ACC112 (cell line): ENCODE data around the gene CAMTA1.
A peak's percentile ranks its signal among the peaks of the same experiment; 100 is the strongest.

Source experiments
- H2AFZ ChIP-seq: fragments of 200-600 bp; sonication (generic); one replicate; pipeline ENCODE4 v1.6.0; 2017; ENCODE audit warnings: antibody characterized with exemption, low read length; ENCODE audit not compliant: unreplicated experiment
- H3K27ac ChIP-seq: fragments of 200-600 bp; sonication (generic); 2 replicates; pipeline ENCODE4 v1.5.1; 2014; ENCODE audit warnings: low read depth, mild to moderate bottlenecking, antibody characterized with exemption, low read length, moderate library complexity
- H3K27me3 ChIP-seq: fragments of 200-600 bp; sonication (generic); 2 replicates; pipeline ENCODE4 v1.6.1; 2014; ENCODE audit warnings: mild to moderate bottlenecking, antibody characterized with exemption, low read length, moderate library complexity, mixed read lengths; ENCODE audit not compliant: insufficient read depth
- H3K36me3 ChIP-seq: fragments of 200-600 bp; sonication (generic); 2 replicates; pipeline ENCODE4 v1.6.1; 2016; ENCODE audit warnings: mild to moderate bottlenecking, antibody characterized with exemption, low read length, moderate library complexity, mixed read lengths; ENCODE audit not compliant: insufficient read depth
- H3K4me1 ChIP-seq: fragments of 200-600 bp; sonication (generic); one replicate; pipeline ENCODE4 v1.6.1; 2016; ENCODE audit warnings: low read length, mixed read lengths; ENCODE audit not compliant: insufficient read depth, unreplicated experiment, control insufficient read depth
- H3K4me3 ChIP-seq: fragments of 200-600 bp; sonication (generic); 2 replicates; pipeline ENCODE4 v1.5.1; 2014; ENCODE audit warnings: mild to moderate bottlenecking, low read depth, low read length
- H3K79me2 ChIP-seq: fragments of 200-600 bp; sonication (generic); one replicate; pipeline ENCODE4 v1.6.0; 2016; ENCODE audit warnings: low read length; ENCODE audit not compliant: control insufficient read depth, unreplicated experiment, insufficient read depth

Gene CAMTA1

DNA sequence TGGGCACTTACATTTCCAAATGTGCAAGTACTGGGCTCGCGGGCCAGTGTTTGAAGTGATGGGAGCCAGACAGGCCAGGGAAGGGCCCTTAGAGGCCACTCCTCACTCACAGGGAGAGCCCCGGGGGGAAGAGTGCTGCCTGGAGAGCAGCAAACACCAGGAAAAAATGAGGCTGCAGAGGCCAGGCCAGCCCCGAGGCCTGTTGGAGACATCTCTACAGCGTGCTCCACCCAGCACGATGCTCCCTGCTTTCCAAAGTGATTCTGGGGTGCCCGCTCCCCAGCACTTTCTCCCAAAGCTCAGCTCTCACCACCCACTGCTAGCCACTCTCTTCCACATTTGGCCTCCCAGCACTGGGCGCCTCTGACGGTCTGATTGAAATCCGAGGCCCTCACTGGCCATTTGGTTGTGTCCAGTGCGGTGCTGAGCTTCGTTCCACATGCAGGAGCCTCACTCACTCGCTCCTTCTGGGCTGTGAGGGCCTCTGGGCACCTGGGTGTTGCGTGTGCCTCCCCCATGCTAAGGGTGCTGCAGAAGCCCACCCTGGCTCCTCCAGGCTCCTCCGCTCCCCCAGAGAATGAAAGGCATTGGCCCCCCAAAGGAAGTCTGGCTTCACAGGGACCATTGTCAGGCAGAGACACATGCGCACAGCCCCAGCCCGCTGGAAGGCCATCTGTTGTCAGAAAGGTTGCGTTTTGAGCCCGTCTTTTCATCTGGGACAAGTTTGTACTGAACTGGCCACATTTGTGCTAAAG lies 600.4 kb downstream of the CAMTA1 start:
- Histone ChIP-seq H3K4me3 (no peak overlapping the region), H2AFZ (no peak overlapping the region), H3K27me3 (no peaks in the 10 kb centered on the region), H3K79me2 (no peaks in the 10 kb centered on the region), H3K27ac (no peak overlapping the region), H3K36me3 (no peaks in the 10 kb centered on the region), H3K4me1 (peaks cover 17% of the 10 kb centered on the region)

DNA sequence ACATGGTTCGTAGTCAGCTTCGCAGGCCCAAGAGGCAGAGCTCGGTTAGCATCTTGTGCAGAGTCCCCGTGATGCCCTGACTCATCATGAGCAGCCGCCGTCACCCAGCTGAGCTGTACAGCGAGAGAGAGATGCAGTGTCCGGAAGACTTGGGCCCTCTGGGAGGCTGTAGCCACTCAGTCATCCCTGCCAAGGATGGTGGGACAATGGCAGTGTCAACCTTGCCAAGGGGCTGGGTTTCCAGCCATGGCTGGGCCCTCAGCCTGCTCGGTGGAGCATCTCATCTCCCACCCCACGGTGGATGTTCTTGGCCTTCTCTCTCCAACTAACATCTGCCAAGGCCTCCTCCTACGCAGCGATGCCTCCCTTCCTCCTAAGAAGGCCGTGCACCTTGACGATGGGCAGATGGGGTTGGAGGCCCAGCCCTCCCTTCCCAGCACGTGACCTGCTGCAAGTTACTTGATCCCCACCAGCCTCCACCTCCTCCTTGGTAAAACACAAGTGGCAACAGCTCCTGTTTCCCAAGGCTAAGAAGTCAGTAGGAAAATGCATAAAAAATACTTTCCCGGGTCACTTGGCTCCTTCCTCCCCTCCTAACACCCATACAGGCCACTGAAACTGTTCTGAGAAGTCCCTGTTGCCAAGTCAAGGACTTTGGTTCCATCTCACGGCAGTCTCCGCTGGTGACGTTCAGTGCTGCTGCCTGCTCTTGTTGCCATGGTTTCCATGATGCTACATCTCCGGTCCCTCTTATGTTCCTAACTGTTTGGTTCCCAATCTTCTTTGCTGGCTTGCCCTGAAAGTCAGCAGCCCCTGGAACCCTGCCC lies 601.2 kb downstream of the CAMTA1 start:
- no peak overlapping the region for H3K27ac ChIP-seq
- H3K27me3 ChIP-seq: no peaks in the 10 kb centered on the region
- H3K4me1 ChIP-seq: peaks cover 17% of the 10 kb centered on the region
- H2AFZ ChIP-seq: no peak overlapping the region
- no peaks in the 10 kb centered on the region for H3K36me3 ChIP-seq
- H3K4me3 ChIP-seq: no peak overlapping the region
- H3K79me2 ChIP-seq: no peaks in the 10 kb centered on the region

- Histone ChIP-seq H2AFZ (no peak overlapping the region), H3K36me3 (no peaks in the 10 kb centered on the region), H3K4me1 (peaks cover 17% of the 10 kb centered on the region), H3K27ac (no peak overlapping the region), H3K27me3 (no peaks in the 10 kb centered on the region), H3K4me3 (no peak overlapping the region), H3K79me2 (no peaks in the 10 kb centered on the region)
Observed at GRCh38 chr1:7387053-7387927, 602.0 kb downstream of the CAMTA1 start.

GRCh38 chr1:7388141-7388487 lies 602.9 kb downstream of the CAMTA1 start:
- Histone ChIP-seq H3K27me3 (no peaks in the 10 kb centered on the region), H3K4me3 (no peak overlapping the region), H3K27ac (no peak overlapping the region), H3K36me3 (no peaks in the 10 kb centered on the region), H3K79me2 (no peaks in the 10 kb centered on the region), H3K4me1 (peaks cover 17% of the 10 kb centered on the region), H2AFZ (no peak overlapping the region)

DNA sequence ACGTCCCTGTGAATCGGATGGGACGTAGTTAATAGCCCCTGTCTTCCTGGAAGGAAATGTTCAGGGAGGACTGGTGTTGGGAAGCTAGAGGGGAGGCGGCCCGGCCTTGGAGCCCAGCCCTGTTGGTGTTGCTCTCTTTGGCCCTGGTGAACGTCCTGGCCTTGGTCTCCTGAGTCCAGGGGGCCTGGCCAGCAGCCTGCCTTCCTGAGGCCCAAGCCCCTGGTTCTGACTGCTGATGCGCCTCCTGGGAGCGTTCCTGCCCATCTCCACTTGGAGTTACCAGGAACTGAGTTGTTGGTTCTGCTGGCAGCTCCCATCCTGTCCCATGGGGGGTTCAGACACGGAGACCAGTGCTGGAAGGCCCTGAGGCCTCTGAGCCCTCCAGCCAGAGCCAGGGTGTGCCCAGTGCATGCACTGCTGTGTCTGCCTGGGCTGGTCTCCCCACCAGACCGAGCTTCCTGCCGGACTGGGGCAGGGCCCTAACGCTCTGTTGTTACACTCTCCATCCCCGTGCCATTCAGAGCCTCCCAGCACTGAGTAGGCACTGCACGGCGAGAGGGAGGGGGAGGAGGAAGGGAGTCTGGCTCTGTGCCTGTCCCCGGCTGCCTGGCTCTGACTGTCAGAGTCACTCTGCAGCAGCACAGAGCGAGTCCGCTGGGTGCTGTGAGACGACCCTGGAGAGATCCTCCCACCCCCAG lies 603.4 kb downstream of the CAMTA1 start:
- Histone ChIP-seq H3K27ac (peak overlapping the region; percentile 35; the same call in 1 of the 2 replicates), H3K27me3 (no peaks in the 10 kb centered on the region), H3K79me2 (no peaks in the 10 kb centered on the region), H3K36me3 (no peaks in the 10 kb centered on the region), H3K4me3 (no peak overlapping the region), H2AFZ (no peak overlapping the region), H3K4me1 (peaks cover 17% of the 10 kb centered on the region)

- no peak overlapping the region for H3K4me3 ChIP-seq
- H3K4me1 ChIP-seq: peaks cover 17% of the 10 kb centered on the region
- H3K27ac ChIP-seq: peak overlapping the region; percentile 35; the same call in 1 of the 2 replicates
- H3K27me3 ChIP-seq: no peaks in the 10 kb centered on the region
- peak overlapping the region; percentile 90 for H2AFZ ChIP-seq
- H3K36me3 ChIP-seq: no peaks in the 10 kb centered on the region
- no peaks in the 10 kb centered on the region for H3K79me2 ChIP-seq
Observed at GRCh38 chr1:7389201-7389905, 604.1 kb downstream of the CAMTA1 start.

DNA sequence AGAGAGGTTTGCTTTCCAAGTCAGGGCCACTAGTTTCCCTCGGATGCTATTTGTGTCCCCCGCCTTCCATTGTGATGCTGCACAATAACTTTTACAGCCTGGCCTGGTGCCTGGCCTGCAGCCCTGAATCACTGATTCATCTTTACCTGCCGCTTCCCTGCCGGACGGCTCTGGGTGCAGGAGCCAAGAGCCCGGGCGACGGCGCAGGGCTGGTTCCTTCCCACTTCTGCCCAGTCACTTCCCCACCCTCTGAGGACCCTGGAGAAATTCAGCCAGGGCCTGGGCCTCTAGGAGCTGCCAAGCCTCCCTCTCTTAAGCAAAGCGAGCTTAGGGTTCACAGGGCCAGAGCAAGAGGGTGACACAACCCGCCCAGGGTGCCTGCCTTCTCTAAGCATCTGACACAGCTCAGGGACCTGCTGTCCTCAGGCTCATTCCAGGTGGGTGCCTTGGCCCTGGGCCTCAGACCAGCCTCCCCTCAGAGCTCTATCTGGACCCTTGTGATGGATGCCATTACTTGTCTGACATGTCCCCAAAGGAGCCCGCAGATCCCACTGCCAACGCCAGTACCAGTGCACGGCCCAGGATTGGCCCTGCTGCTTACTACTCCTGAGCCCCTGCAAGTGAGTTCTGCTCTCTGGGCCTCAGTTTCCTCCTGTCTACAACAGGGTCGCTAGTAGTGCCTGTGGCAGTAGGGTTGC lies 604.8 kb downstream of the CAMTA1 start:
- H3K4me1 ChIP-seq: peaks cover 17% of the 10 kb centered on the region
- no peak overlapping the region for H3K27ac ChIP-seq
- H3K79me2 ChIP-seq: no peaks in the 10 kb centered on the region
- peak overlapping the region; percentile 90 for H2AFZ ChIP-seq
- H3K36me3 ChIP-seq: no peaks in the 10 kb centered on the region
- no peak overlapping the region for H3K4me3 ChIP-seq
- no peaks in the 10 kb centered on the region for H3K27me3 ChIP-seq

DNA sequence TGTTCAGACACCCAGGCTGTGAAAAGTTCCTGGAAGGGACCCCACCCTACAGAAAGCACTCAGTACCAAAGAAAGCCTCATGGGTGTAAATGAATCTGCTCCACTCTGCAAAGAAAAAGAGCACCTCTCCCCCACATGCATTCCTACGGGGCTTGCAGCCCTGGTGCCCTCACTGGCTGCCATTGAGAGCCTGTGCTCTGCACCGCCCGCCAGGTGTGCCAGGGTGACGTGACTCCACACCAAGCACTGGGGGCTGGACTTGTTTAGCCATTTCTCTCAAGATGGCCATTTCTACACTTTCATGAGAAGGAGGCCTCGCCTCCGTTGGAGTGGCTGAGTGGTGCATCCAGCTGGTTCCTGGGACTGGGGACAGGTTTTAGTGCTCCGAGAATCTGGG lies 605.3 kb downstream of the CAMTA1 start:
- Histone ChIP-seq H2AFZ (no peak overlapping the region), H3K27me3 (no peaks in the 10 kb centered on the region), H3K79me2 (no peaks in the 10 kb centered on the region), H3K36me3 (no peaks in the 10 kb centered on the region; the same call in 1 of the 2 replicates), H3K27ac (no peak overlapping the region), H3K4me1 (peaks cover 17% of the 10 kb centered on the region), H3K4me3 (no peak overlapping the region)

- no peaks in the 10 kb centered on the region; the same call in 1 of the 2 replicates for H3K36me3 ChIP-seq
- H3K4me1 ChIP-seq: peaks cover 17% of the 10 kb centered on the region
- no peak overlapping the region for H3K27ac ChIP-seq
- no peaks in the 10 kb centered on the region for H3K27me3 ChIP-seq
- H2AFZ ChIP-seq: no peak overlapping the region
- no peak overlapping the region for H3K4me3 ChIP-seq
- H3K79me2 ChIP-seq: no peaks in the 10 kb centered on the region
Observed at GRCh38 chr1:7393136-7393535, 607.9 kb downstream of the CAMTA1 start.
